Nephron progenitor cell (in vitro differentiated cells): Measurements from ENCODE around the gene OR10J5.

Experiments used
- DNase-seq: peaks from one replicate; pipeline ENCODE4 v3.0.0; 2021
- H3K27ac Mint-ChIP-seq: 2 replicates; pipeline ENCODE4 v1.8.0; 2021; ENCODE audit warnings: mild to moderate bottlenecking, moderate library complexity, mixed read lengths
- H3K27me3 Mint-ChIP-seq: 2 replicates; pipeline ENCODE4 v1.8.0; 2021; ENCODE audit warnings: mild to moderate bottlenecking, low read depth, mixed read lengths; ENCODE audit not compliant: poor library complexity
- H3K36me3 Mint-ChIP-seq: 2 replicates; pipeline ENCODE4 v1.8.0; 2021; ENCODE audit warnings: low read depth, mixed read lengths
- H3K4me1 Mint-ChIP-seq: 2 replicates; pipeline ENCODE4 v1.8.0; 2021; ENCODE audit warnings: mixed read lengths
- H3K4me3 Mint-ChIP-seq: 2 replicates; pipeline ENCODE4 v1.8.0; 2021; ENCODE audit warnings: mild to moderate bottlenecking, moderate library complexity, mixed read lengths
- H3K9me3 Mint-ChIP-seq: 2 replicates; pipeline ENCODE4 v1.8.0; 2021; ENCODE audit warnings: mild to moderate bottlenecking, moderate library complexity, mixed read lengths
- TF ChIP-seq, protein P1 (sequence below): fragments of 200-600 bp; sonication (generic); IDR thresholded peaks from 2 replicates; pipeline ENCODE4 v1.5.0; 2021; ENCODE audit warnings: antibody characterized with exemption

OR10J5 gene, protein sequence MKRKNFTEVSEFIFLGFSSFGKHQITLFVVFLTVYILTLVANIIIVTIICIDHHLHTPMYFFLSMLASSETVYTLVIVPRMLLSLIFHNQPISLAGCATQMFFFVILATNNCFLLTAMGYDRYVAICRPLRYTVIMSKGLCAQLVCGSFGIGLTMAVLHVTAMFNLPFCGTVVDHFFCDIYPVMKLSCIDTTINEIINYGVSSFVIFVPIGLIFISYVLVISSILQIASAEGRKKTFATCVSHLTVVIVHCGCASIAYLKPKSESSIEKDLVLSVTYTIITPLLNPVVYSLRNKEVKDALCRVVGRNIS

DNA sequence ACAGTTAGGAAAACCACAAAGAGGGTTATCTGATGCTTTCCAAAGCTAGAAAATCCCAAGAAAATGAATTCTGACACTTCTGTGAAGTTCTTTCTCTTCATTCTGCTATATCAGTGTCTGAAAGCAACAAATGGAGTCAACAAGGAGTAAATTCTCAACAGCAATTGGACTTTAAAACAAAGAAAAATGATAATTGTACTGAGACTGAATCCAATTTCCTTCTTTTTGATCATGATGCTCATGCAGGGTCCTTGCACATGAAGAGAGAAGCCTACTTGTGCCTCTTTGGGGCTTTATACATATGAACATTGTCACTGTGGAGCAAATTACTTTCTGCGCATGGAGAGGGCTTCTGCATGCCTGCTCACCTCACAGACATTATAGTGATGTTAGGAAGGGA lies at the start of gene OR10J5:
Gene OR10J5 (minus strand): TSS at position 101 of the 400 bp plus-strand sequence. CDS start 0 bp downstream, at position 101.
- TF ChIP-seq, protein P1, sequence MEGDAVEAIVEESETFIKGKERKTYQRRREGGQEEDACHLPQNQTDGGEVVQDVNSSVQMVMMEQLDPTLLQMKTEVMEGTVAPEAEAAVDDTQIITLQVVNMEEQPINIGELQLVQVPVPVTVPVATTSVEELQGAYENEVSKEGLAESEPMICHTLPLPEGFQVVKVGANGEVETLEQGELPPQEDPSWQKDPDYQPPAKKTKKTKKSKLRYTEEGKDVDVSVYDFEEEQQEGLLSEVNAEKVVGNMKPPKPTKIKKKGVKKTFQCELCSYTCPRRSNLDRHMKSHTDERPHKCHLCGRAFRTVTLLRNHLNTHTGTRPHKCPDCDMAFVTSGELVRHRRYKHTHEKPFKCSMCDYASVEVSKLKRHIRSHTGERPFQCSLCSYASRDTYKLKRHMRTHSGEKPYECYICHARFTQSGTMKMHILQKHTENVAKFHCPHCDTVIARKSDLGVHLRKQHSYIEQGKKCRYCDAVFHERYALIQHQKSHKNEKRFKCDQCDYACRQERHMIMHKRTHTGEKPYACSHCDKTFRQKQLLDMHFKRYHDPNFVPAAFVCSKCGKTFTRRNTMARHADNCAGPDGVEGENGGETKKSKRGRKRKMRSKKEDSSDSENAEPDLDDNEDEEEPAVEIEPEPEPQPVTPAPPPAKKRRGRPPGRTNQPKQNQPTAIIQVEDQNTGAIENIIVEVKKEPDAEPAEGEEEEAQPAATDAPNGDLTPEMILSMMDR: no peak
- Mint-ChIP-seq H3K27ac (no peak within 1 kb of the TSS), H3K36me3 (no peaks in the 10 kb centered on the region), H3K4me1 (no peaks in the 10 kb centered on the region), H3K4me3 (no peak within 1 kb of the TSS), H3K27me3 (peaks cover 5% of the 10 kb centered on the region), H3K9me3 (peaks cover 48% of the 10 kb centered on the region)
- DNase-seq: no peak

DNA sequence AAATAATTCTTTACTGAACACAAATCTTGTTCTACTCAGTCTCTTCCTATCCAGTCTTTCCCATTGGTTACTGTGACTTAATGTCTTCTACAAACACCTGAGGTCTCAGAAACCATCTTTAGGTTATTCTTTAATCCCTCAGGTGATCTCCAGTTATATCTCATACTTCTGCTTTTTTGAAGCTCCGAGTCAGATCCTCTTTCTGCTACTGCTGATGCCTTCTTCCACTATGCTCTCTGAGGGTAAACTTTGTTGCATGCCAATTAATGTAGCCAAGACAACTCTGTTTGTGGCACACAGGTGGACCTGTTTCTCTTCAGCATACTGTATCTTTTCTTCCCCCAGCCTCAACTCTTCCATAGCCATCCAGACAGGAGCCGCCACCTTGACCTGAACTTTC lies 48.7 kb upstream of the OR10J5 start:
- H3K27me3 Mint-ChIP-seq: peaks cover 4% of the 10 kb centered on the region
- TF ChIP-seq, protein P1: no peak
- H3K9me3 Mint-ChIP-seq: peaks cover 21% of the 10 kb centered on the region
- H3K4me1 Mint-ChIP-seq: no peaks in the 10 kb centered on the region
- no peak overlapping the region for H3K4me3 Mint-ChIP-seq
- no peaks in the 10 kb centered on the region for H3K36me3 Mint-ChIP-seq
- H3K27ac Mint-ChIP-seq: no peak overlapping the region
- DNase-seq: no peak

DNA sequence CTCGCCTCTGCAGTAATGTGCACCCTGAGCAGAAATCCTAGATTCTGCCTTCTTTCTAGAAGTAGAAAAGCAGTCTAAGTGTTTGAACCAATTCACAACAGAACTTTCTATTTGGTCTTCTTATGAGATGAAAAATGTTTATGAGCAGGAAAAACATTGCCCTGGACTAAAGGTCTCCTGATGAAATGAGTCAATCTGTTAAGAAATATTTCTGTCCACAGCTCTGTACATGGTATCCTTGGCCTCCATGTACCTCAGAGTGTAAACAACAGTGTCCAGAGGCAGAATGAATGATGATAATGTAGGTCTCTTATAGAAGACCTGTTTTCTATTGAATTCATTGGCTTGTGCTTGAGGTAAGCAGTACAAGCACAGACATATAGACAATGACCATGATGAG lies 45.6 kb upstream of the OR10J5 start:
- no peak for DNase-seq
- H3K27ac Mint-ChIP-seq: no peak overlapping the region
- H3K36me3 Mint-ChIP-seq: no peaks in the 10 kb centered on the region
- TF ChIP-seq, protein P1: no peak
- peaks cover 25% of the 10 kb centered on the region for H3K9me3 Mint-ChIP-seq
- H3K4me1 Mint-ChIP-seq: no peaks in the 10 kb centered on the region
- no peak overlapping the region for H3K4me3 Mint-ChIP-seq
- H3K27me3 Mint-ChIP-seq: peaks cover 7% of the 10 kb centered on the region

DNA sequence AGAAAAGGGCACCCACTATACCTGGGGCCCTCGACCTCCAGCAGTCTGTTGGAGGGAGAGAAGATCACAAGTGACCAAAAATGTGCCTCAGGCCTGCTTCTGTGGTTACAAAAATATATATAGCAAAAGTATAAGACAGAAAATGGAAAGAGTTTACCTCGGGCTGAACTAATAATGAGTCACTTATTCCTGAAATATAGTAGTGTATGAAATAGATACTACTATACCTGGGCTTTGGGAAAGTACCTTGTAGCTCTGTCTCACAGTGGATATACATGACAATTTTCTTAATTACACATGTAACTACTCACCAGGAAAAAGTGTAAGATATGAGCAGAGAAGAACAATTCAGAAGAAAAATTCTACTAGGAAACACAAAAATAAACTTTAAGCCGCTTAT lies 44.5 kb upstream of the OR10J5 start:
- Mint-ChIP-seq H3K27ac (no peak overlapping the region), H3K4me1 (no peaks in the 10 kb centered on the region), H3K4me3 (no peak overlapping the region), H3K36me3 (no peaks in the 10 kb centered on the region), H3K9me3 (peaks cover 33% of the 10 kb centered on the region), H3K27me3 (peaks cover 7% of the 10 kb centered on the region)
- no peak for DNase-seq
- TF ChIP-seq, protein P1: no peak

DNA sequence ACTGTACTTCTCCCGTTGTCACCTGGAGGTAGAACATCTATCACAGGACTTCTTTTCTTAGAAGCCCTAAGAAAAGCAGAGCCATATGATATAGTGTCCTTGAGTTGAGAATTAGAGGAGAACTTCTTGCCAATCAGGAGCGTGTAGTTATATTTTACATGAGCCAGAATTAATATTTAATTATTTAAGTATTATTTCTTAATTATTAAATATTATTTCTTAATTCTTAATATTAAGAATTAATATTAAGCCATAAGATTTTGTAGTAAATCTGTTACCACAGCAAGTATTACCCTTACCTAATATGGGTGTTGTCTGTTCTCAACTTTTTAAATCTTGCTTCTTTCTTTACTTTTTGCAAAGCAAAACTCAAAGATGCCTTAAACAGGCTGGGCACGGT lies 41.6 kb upstream of the OR10J5 start:
- Mint-ChIP-seq H3K4me3 (no peak overlapping the region), H3K27ac (no peak overlapping the region), H3K27me3 (peaks cover 2% of the 10 kb centered on the region), H3K36me3 (no peaks in the 10 kb centered on the region), H3K4me1 (no peaks in the 10 kb centered on the region), H3K9me3 (peaks cover 42% of the 10 kb centered on the region)
- TF ChIP-seq, protein P1: no peak
- no peak for DNase-seq

DNA sequence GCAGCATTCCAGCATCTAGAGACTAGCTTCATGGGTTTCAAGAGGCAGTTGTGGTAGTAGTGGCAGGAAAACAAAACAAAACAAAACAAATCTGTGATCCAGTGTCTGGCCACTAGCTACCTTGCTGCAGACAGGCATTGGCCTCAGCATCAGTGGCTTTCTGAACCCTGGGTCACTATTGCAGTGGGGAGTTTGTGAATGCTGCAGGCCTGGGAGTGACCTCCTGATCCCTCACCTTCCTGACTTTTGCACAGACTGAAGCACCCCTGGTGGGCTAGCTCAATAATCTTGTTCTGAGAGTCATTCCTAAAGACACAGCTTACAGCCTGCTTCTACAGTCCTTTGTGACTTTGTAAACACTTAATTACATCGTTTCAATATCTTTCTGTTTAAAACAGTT lies 26.9 kb upstream of the OR10J5 start:
- H3K27ac Mint-ChIP-seq: no peak overlapping the region
- H3K9me3 Mint-ChIP-seq: peaks cover 34% of the 10 kb centered on the region
- TF ChIP-seq, protein P1: no peak
- no peak for DNase-seq
- no peaks in the 10 kb centered on the region for H3K4me1 Mint-ChIP-seq
- H3K4me3 Mint-ChIP-seq: no peak overlapping the region
- no peaks in the 10 kb centered on the region for H3K36me3 Mint-ChIP-seq
- peaks cover 13% of the 10 kb centered on the region for H3K27me3 Mint-ChIP-seq
